Ascending aorta (tissue), 2 donors: ENCODE measurements around the gene RPS6KA4. TPM values are rescaled to one million over a fixed set of nuclear protein-coding genes. Genes with fewer than 3 reads are reported as not detected.
"Not testable (repeated sequence)": the region's sequence is repeated elsewhere in the genome, so short reads cannot be mapped to it uniquely, and the experiment has no call there.

Source experiments
- DNase-seq, 2 donors: peaks; one replicate each; pipeline ENCODE4 v3.0.0-alpha.2; 2019; ENCODE audit warnings: low spot score in 2 of 2
- H3K27ac ChIP-seq, 2 donors: fragments of 200-600 bp; sonication (generic); one replicate each; pipeline ENCODE4 v1.5.1; 2016 to 2017; ENCODE audit warnings: mild to moderate bottlenecking in 1 of 2
- H3K27me3 ChIP-seq: fragments of 200-600 bp; sonication (generic); one replicate; pipeline ENCODE4 v1.5.1; 2017
- H3K36me3 ChIP-seq, 2 donors: fragments of 200-600 bp; sonication (generic); one replicate each; pipeline ENCODE4 v1.5.1; 2016
- H3K4me1 ChIP-seq, 2 donors: fragments of 200-600 bp; sonication (generic); one replicate each; pipeline ENCODE4 v1.5.1; 2016 to 2017; ENCODE audit warnings: mild to moderate bottlenecking in 1 of 2
- H3K4me3 ChIP-seq, 2 donors: fragments of 200-600 bp; sonication (generic); one replicate each; pipeline ENCODE4 v1.5.1; 2016 to 2017; ENCODE audit warnings: mild to moderate bottlenecking in 1 of 2
- H3K9me3 ChIP-seq, 2 donors: fragments of 200-600 bp; sonication (generic); one replicate each; pipeline ENCODE4 v1.5.1; 2016
- CTCF ChIP-seq, 3 experiments: fragments of 200-600 bp in 2 of 3; fragments of 450-650 bp in 1 of 3; sonication (generic) in 2 of 3; IDR thresholded peaks; one replicate each; pipeline ENCODE4 v1.5.1; 2016 to 2019; ENCODE audit warnings: antibody characterized with exemption in 3 of 3, mild to moderate bottlenecking in 1 of 3, moderate library complexity in 1 of 3
- intact Hi-C: fragments of 100-400 bp; cut with DNase I; formaldehyde crosslinking; loops from one replicate; pipeline ENCODE4 v1.15.1; 2023
- total RNA-seq: library from RNA; depleted of rRNA; stranded (reverse); fragments of >200 nt; gene quantifications from one replicate; pipeline ENCODE4 v1.1.0, GENCODE V29; 2016

RPS6KA4 gene
- total RNA-seq = 81.5 TPM

DNA sequence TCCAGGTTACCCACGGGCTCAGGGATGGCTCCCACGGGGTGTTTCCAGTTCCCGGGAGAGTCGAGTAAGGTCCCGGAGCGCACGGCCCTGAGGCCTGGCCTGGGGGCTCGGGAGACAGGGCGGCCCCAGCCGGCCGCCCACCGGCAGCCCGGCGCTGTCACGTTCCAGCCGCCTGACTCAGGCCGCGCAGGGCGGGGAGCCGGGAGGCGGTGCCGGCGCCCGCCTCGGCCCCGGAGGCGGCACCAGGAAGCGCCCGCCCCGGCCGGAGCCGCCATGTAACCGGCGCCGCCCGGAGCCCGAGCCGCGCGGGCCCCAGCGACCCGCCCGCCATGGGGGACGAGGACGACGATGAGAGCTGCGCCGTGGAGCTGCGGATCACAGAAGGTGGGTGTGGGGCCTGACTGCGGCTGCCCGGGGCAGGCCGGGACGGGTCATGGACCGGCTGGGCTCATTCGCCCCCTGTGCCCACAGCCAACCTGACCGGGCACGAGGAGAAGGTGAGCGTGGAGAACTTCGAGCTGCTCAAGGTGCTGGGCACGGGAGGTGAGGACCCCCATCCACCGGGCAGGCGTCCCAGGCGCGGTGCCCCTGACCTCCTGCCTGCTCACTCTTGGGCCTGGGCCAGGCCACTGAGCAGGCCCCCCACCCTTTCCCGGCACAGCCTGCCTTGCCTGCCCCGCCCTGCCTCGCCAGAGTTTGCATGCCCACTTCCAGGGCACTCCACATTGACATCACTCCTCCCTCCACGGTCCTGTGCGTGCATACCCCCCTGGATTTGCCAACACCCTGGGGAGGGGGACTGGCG, at the start of gene RPS6KA4:
Gene RPS6KA4 (plus strand): TSS at position 256 of the 805 bp plus-strand sequence. CDS start 74 bp downstream, at position 330.
- DNase-seq = peak in 1 of 2 donors; percentile 83
- Histone ChIP-seq H3K36me3 (peaks cover 30 to 36% of the 10 kb centered on the region in 2 donors), H3K27ac (peak within 1 kb of the TSS; percentile 84 to 88), H3K4me3 (peak within 1 kb of the TSS; percentile 75 to 95), H3K4me1 (peaks cover 20 to 32% of the 10 kb centered on the region in 2 donors), H3K27me3 (no peaks in the 10 kb centered on the region), H3K9me3 (no peaks in the 10 kb centered on the region)
- TF ChIP-seq CTCF (IDR thresholded peaks at IDR 0.05) = peak in 1 of 3 experiments; percentile 16
- intact Hi-C loops = loop anchor here (2.0 to 5.0 kb wide), 3 partner anchors 54 to 293 kb away; partner anchors contain the start of gene ESRRA

DNA sequence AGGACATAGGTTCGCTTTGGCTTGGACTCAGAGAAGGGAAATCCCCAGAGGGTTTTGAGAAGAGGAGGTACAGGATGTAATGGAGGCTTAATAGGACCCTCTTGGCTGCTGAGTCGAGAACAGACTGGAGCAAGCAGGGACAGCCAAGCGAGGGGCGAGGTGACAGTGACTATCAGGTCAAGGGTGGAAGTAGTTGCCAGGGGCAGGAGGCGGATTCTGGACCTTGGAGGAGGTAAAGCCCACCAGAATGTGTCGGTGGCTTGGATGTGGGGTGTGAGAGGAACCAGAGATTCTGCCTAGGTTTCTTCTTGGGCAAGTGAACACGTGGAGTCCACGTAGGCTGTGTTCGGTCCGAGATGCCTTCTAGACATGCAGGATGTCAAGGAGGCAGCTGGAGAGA, 46.0 kb upstream of the RPS6KA4 start:
- Histone ChIP-seq H3K27ac (peak overlapping the region in 1 of 2 donors; percentile 48), H3K4me3 (no peak overlapping the region), H3K27me3 (no peaks in the 10 kb centered on the region), H3K9me3 (no peaks in the 10 kb centered on the region), H3K4me1 (peaks cover 0 to 5% of the 10 kb centered on the region in 2 donors), H3K36me3 (peaks cover 10 to 18% of the 10 kb centered on the region in 2 donors)
- intact Hi-C loops = no loop called here
- no peak for DNase-seq
- no peak for TF ChIP-seq CTCF (IDR thresholded peaks at IDR 0.05)

- no peaks in the 10 kb centered on the region for H3K27me3 ChIP-seq
- no peaks in the 10 kb centered on the region for H3K9me3 ChIP-seq
- H3K4me3 ChIP-seq = no peak overlapping the region
- H3K27ac ChIP-seq = peak overlapping the region; percentile 48 to 66
- peaks cover 10 to 18% of the 10 kb centered on the region in 2 donors for H3K36me3 ChIP-seq
- DNase-seq = peak in 1 of 2 donors; percentile 85
- peaks cover 0 to 5% of the 10 kb centered on the region in 2 donors for H3K4me1 ChIP-seq
- intact Hi-C loops = no loop called here
- no peak for TF ChIP-seq CTCF (IDR thresholded peaks at IDR 0.05)
Observed at GRCh38 chr11:64313491-64314145, 45.3 kb upstream of the RPS6KA4 start.

- Histone ChIP-seq H3K4me1 (peaks cover 4 to 9% of the 10 kb centered on the region in 2 donors), H3K36me3 (peaks cover 10 to 18% of the 10 kb centered on the region in 2 donors), H3K27me3 (no peaks in the 10 kb centered on the region), H3K9me3 (no peaks in the 10 kb centered on the region), H3K27ac (peak overlapping the region; percentile 38 to 66), H3K4me3 (no peak overlapping the region)
- no peak for DNase-seq
- intact Hi-C loops = no loop called here
- no peak for TF ChIP-seq CTCF (IDR thresholded peaks at IDR 0.05)
Observed at GRCh38 chr11:64314146-64314804, 44.7 kb upstream of the RPS6KA4 start.

DNA sequence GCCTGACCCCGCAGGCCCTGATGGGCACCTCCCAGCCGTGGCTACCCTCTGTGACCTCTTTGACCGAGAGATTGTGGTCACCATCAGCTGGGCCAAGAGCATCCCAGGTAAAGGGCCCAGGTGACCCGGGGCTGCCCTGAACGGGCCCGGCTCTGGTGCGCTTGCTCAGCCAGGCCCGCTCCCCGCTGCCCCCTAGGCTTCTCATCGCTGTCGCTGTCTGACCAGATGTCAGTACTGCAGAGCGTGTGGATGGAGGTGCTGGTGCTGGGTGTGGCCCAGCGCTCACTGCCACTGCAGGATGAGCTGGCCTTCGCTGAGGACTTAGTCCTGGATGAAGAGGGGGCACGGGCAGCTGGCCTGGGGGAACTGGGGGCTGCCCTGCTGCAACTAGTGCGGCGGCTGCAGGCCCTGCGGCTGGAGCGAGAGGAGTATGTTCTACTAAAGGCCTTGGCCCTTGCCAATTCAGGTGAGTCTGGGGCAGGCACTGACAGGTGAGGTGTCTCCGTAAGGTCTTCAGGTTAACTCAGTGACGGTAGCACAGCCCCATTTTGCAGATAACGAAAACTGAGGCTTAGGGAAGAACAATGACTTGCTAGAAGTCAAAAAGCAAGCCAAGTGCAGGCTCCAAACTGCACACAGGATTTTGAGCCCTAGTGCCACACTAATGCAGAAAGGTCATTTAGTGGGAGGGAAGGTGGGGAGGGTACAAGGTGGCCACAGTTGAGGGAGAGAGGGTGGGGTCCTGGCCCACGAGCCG, 44.0 kb upstream of the RPS6KA4 start:
- Histone ChIP-seq H3K9me3 (no peaks in the 10 kb centered on the region), H3K27me3 (no peaks in the 10 kb centered on the region), H3K36me3 (peaks cover 10 to 18% of the 10 kb centered on the region in 2 donors), H3K27ac (no peak overlapping the region), H3K4me3 (no peak overlapping the region), H3K4me1 (peaks cover 7 to 10% of the 10 kb centered on the region in 2 donors)
- intact Hi-C loops = no loop called here
- no peak for DNase-seq
- no peak for TF ChIP-seq CTCF (IDR thresholded peaks at IDR 0.05)

DNA sequence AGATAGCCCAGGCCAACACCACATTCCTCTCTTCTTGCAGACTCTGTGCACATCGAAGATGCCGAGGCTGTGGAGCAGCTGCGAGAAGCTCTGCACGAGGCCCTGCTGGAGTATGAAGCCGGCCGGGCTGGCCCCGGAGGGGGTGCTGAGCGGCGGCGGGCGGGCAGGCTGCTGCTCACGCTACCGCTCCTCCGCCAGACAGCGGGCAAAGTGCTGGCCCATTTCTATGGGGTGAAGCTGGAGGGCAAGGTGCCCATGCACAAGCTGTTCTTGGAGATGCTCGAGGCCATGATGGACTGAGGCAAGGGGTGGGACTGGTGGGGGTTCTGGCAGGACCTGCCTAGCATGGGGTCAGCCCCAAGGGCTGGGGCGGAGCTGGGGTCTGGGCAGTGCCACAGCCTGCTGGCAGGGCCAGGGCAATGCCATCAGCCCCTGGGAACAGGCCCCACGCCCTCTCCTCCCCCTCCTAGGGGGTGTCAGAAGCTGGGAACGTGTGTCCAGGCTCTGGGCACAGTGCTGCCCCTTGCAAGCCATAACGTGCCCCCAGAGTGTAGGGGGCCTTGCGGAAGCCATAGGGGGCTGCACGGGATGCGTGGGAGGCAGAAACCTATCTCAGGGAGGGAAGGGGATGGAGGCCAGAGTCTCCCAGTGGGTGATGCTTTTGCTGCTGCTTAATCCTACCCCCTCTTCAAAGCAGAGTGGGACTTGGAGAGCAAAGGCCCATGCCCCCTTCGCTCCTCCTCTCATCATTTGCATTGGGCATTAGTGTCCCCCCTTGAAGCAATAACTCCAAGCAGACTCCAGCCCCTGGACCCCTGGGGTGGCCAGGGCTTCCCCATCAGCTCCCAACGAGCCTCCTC, 43.1 kb upstream of the RPS6KA4 start:
- Histone ChIP-seq H3K27ac (peak overlapping the region; percentile 95 to 99), H3K4me3 (peak overlapping the region in 1 of 2 donors; percentile 75), H3K4me1 (peaks cover 7 to 10% of the 10 kb centered on the region in 2 donors), H3K36me3 (peaks cover 14 to 25% of the 10 kb centered on the region in 2 donors)
- H3K27me3 ChIP-seq, intact Hi-C loops, DNase-seq, H3K9me3 ChIP-seq: not testable (repeated sequence)
